ENCODE measurements around the gene TNFRSF8. TPM values are rescaled to one million over a fixed set of nuclear protein-coding genes. Genes with fewer than 3 reads are reported as not detected.

The TNFRSF8 gene
- total RNA-seq, 1 donor from 2014 or later: 0.31 TPM

- H3K4me3 Mint-ChIP-seq: no peak overlapping the region
- no peaks in the 10 kb centered on the region for H3K9me3 Mint-ChIP-seq
- H3K27me3 Mint-ChIP-seq (ENCODE audit: low read depth): no peaks in the 10 kb centered on the region
- TF ChIP-seq CTCF (IDR thresholded peaks at IDR 0.05; ENCODE audit: unreplicated experiment): no peak
- H3K4me1 Mint-ChIP-seq: peaks cover 22% of the 10 kb centered on the region
- H3K27ac Mint-ChIP-seq: no peak overlapping the region
- H3K36me3 Mint-ChIP-seq: no peaks in the 10 kb centered on the region
- no peak for DNase-seq (ENCODE audit: low spot score in 2 of 2, unreplicated experiment in 2 of 2)
Measured at GRCh38 chr1:12144236-12144635, 81.1 kb downstream of the TNFRSF8 start.

GRCh38 chr1:12144969-12145368 lies 81.9 kb downstream of the TNFRSF8 start:
- TF ChIP-seq CTCF (IDR thresholded peaks at IDR 0.05; ENCODE audit: unreplicated experiment): no peak
- Mint-ChIP-seq H3K27me3 (ENCODE audit: low read depth) (no peaks in the 10 kb centered on the region), H3K36me3 (peaks cover 1% of the 10 kb centered on the region), H3K27ac (no peak overlapping the region), H3K4me3 (no peak overlapping the region), H3K4me1 (peaks cover 24% of the 10 kb centered on the region), H3K9me3 (peaks cover 5% of the 10 kb centered on the region)
- no peak for DNase-seq (ENCODE audit: low spot score in 2 of 2, unreplicated experiment in 2 of 2)

- Mint-ChIP-seq H3K36me3 (peaks cover 1% of the 10 kb centered on the region), H3K4me3 (no peak overlapping the region), H3K27me3 (ENCODE audit: low read depth) (no peaks in the 10 kb centered on the region), H3K4me1 (peaks cover 24% of the 10 kb centered on the region), H3K9me3 (peaks cover 5% of the 10 kb centered on the region), H3K27ac (no peak overlapping the region)
- no peak for DNase-seq (ENCODE audit: low spot score in 2 of 2, unreplicated experiment in 2 of 2)
- no peak for TF ChIP-seq CTCF (IDR thresholded peaks at IDR 0.05; ENCODE audit: unreplicated experiment)
Measured at GRCh38 chr1:12145616-12146342, 82.7 kb downstream of the TNFRSF8 start.

- H3K27ac Mint-ChIP-seq: no peak overlapping the region
- H3K27me3 Mint-ChIP-seq (ENCODE audit: low read depth): no peaks in the 10 kb centered on the region
- H3K36me3 Mint-ChIP-seq: peaks cover 1% of the 10 kb centered on the region
- H3K9me3 Mint-ChIP-seq: peaks cover 5% of the 10 kb centered on the region
- TF ChIP-seq CTCF (IDR thresholded peaks at IDR 0.05; ENCODE audit: unreplicated experiment): no peak
- H3K4me1 Mint-ChIP-seq: peaks cover 18% of the 10 kb centered on the region
- no peak for DNase-seq (ENCODE audit: low spot score in 2 of 2, unreplicated experiment in 2 of 2)
- H3K4me3 Mint-ChIP-seq: no peak overlapping the region
Measured at GRCh38 chr1:12146343-12147112, 83.4 kb downstream of the TNFRSF8 start.

GRCh38 chr1:12147201-12147701 lies 84.1 kb downstream of the TNFRSF8 start:
- H3K9me3 Mint-ChIP-seq: peaks cover 5% of the 10 kb centered on the region
- H3K4me3 Mint-ChIP-seq: no peak overlapping the region
- H3K4me1 Mint-ChIP-seq: peaks cover 17% of the 10 kb centered on the region
- H3K27me3 Mint-ChIP-seq (ENCODE audit: low read depth): no peaks in the 10 kb centered on the region
- peaks cover 1% of the 10 kb centered on the region for H3K36me3 Mint-ChIP-seq
- H3K27ac Mint-ChIP-seq: no peak overlapping the region
- no peak for TF ChIP-seq CTCF (IDR thresholded peaks at IDR 0.05; ENCODE audit: unreplicated experiment)
- no peak for DNase-seq (ENCODE audit: low spot score in 2 of 2, unreplicated experiment in 2 of 2)

Measured in mesothelial cell of epicardium (in vitro differentiated cells).